ENCODE results near the gene MCM5. TPM values are rescaled to one million over a fixed set of nuclear protein-coding genes. Genes with fewer than 3 reads are reported as not detected.

Gene MCM5
- total RNA-seq, 1 experiment from 2014 or later: 274 TPM

- Histone ChIP-seq H3K23me2 (ENCODE audit: insufficient read length, low read depth, low read length, poor library complexity, severe bottlenecking) (no peaks in the 10 kb centered on the region), H2BK15ac (ENCODE audit: low read depth, low read length) (no peak overlapping the region), H3K23ac (ENCODE audit: insufficient read length, low read depth, low read length) (no peak overlapping the region), H4K8ac (replicated peaks; ENCODE audit: insufficient read length, low read depth, low read length) (no peak overlapping the region), H3K14ac (ENCODE audit: insufficient read depth, low read length) (no peak overlapping the region), H3K9ac (ENCODE audit: extremely low read depth, insufficient read length, low read length) (no peak overlapping the region), H2BK12ac (ENCODE audit: insufficient read length, low read depth, low read length) (no peak overlapping the region), H4K20me1 (ENCODE audit: control insufficient read depth, insufficient read depth, insufficient read length) (no peaks in the 10 kb centered on the region), H2AK5ac (ENCODE audit: insufficient read length, low read length) (no peak overlapping the region), H3K27ac (ENCODE audit: insufficient read length, low read depth, low read length) (no peak overlapping the region), H3K4me1 (ENCODE audit: insufficient read depth, low read length) (no peaks in the 10 kb centered on the region), H3K27me3 (ENCODE audit: insufficient read depth, low read length) (no peaks in the 10 kb centered on the region), H3K4ac (ENCODE audit: low read depth, low read length) (no peak overlapping the region), H3K79me1 (ENCODE audit: insufficient read depth, low read depth, low read length, poor library complexity, severe bottlenecking) (no peaks in the 10 kb centered on the region), H3K9me3 (ENCODE audit: control insufficient read depth, low read depth, low read length) (no peaks in the 10 kb centered on the region), H2BK20ac (ENCODE audit: low read depth, low read length, poor library complexity, severe bottlenecking) (no peak overlapping the region), H2AFZ (ENCODE audit: low read length) (no peak overlapping the region), H4K5ac (ENCODE audit: insufficient read length, low read depth, low read length) (no peak overlapping the region), H3T11ph (ENCODE audit: low read length) (no peak overlapping the region), H2BK120ac (ENCODE audit: low read depth, low read length, poor library complexity, severe bottlenecking) (no peak overlapping the region), H2BK5ac (ENCODE audit: insufficient read length, low read length) (no peak overlapping the region), H3K4me2 (ENCODE audit: insufficient read depth, insufficient read length, low read length) (no peak overlapping the region), H4K91ac (ENCODE audit: insufficient read length, low read depth, low read length) (no peak overlapping the region), H3K56ac (ENCODE audit: insufficient read length, low read depth, low read length) (no peak overlapping the region), H3K79me2 (ENCODE audit: insufficient read depth, low read length) (no peaks in the 10 kb centered on the region), H3K18ac (ENCODE audit: insufficient read length, low read depth, low read length) (no peak overlapping the region)
- no peak for DNase-seq
- Mint-ChIP-seq H3K36me3 (ENCODE audit: insufficient read depth in 1 of 3, low read depth in 3 of 3) (no peaks in the 10 kb centered on the region), H3K4me1 (peaks cover 13 to 20% of the 10 kb centered on the region in 2 experiments), H3K27me3 (ENCODE audit: low read depth) (peaks cover 3% of the 10 kb centered on the region), H3K27ac (no peak overlapping the region), H3K4me3 (no peak overlapping the region), H3K9me3 (no peaks in the 10 kb centered on the region; a peak in 1 of 5 replicates)
- TF ChIP-seq, protein P1, sequence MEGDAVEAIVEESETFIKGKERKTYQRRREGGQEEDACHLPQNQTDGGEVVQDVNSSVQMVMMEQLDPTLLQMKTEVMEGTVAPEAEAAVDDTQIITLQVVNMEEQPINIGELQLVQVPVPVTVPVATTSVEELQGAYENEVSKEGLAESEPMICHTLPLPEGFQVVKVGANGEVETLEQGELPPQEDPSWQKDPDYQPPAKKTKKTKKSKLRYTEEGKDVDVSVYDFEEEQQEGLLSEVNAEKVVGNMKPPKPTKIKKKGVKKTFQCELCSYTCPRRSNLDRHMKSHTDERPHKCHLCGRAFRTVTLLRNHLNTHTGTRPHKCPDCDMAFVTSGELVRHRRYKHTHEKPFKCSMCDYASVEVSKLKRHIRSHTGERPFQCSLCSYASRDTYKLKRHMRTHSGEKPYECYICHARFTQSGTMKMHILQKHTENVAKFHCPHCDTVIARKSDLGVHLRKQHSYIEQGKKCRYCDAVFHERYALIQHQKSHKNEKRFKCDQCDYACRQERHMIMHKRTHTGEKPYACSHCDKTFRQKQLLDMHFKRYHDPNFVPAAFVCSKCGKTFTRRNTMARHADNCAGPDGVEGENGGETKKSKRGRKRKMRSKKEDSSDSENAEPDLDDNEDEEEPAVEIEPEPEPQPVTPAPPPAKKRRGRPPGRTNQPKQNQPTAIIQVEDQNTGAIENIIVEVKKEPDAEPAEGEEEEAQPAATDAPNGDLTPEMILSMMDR (conservative IDR thresholded peaks at IDR 0.05): no peak
- WGBS (ENCODE audit: extremely low coverage, insufficient read length, low lambda C conversion rate): no CpG with 5 or more reads among the region's 6 CpGs
These were observed 31.6 kb upstream of the MCM5 start for GRCh38 chr22:35368386-35368785.
